Astrocyte (in vitro differentiated cells and primary cell): ENCODE measurements around the gene ZNF326.
"Not testable (repeated sequence)": the region's sequence is repeated elsewhere in the genome, so short reads cannot be mapped to it uniquely, and the experiment has no call there.

Experiments used
- EZH2 ChIP-seq: IDR thresholded peaks from 2 replicates; pipeline ENCODE4 v1.6.1; 2012; ENCODE audit warnings: mild to moderate bottlenecking, low read length, inconsistent platforms; ENCODE audit not compliant: insufficient read depth
- TF ChIP-seq, protein P1 (sequence below): IDR thresholded peaks from 2 replicates; pipeline ENCODE4 v1.5.1; 2011; ENCODE audit warnings: low read depth, mild to moderate bottlenecking, inconsistent platforms, low read length, moderate library complexity; ENCODE audit not compliant: insufficient read depth

GRCh38 chr1:90064109-90064508, 69.2 kb downstream of the ZNF326 start:
- TF ChIP-seq, protein P1, sequence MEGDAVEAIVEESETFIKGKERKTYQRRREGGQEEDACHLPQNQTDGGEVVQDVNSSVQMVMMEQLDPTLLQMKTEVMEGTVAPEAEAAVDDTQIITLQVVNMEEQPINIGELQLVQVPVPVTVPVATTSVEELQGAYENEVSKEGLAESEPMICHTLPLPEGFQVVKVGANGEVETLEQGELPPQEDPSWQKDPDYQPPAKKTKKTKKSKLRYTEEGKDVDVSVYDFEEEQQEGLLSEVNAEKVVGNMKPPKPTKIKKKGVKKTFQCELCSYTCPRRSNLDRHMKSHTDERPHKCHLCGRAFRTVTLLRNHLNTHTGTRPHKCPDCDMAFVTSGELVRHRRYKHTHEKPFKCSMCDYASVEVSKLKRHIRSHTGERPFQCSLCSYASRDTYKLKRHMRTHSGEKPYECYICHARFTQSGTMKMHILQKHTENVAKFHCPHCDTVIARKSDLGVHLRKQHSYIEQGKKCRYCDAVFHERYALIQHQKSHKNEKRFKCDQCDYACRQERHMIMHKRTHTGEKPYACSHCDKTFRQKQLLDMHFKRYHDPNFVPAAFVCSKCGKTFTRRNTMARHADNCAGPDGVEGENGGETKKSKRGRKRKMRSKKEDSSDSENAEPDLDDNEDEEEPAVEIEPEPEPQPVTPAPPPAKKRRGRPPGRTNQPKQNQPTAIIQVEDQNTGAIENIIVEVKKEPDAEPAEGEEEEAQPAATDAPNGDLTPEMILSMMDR: not testable (repeated sequence)
- not testable (repeated sequence) for TF ChIP-seq EZH2
